OCI-LY7 (cell line): ENCODE data around the gene COP1. TPM values are rescaled to one million over a fixed set of nuclear protein-coding genes. Genes with fewer than 3 reads are reported as not detected.
"Not testable (repeated sequence)": the region's sequence is repeated elsewhere in the genome, so short reads cannot be mapped to it uniquely, and the experiment has no call there.

Experiments
- BruUV-seq: library from RNA; stranded (reverse); fragments of 400-500 nt; replicated peaks from 2 replicates; lab custom pipeline; 2021; lab: Mats Ljungman, UMichigan
- CTCF ChIA-PET: fragments of 300-600 bp; sonication (Branson Sonifier 250); formaldehyde crosslinking; loops from one replicate; lab custom pipeline; 2022; ENCODE audit warnings: antibody characterized with exemption; ENCODE audit not compliant: unreplicated experiment; lab: Charles Lee
- POLR2A ChIA-PET: fragments of 300-600 bp; sonication (Branson Sonifier 250); formaldehyde crosslinking; loops from one replicate; lab custom pipeline; 2022; ENCODE audit warnings: antibody characterized with exemption; lab: Charles Lee
- DNase-seq: peaks from one replicate; pipeline ENCODE4 v3.0.0-alpha.2; 2015; ENCODE audit warnings: low spot score
- H2AFZ ChIP-seq: fragments of 200-600 bp; sonication (generic), shearing (Covaris generic); 2 replicates; pipeline ENCODE4 v1.6.1; 2014; ENCODE audit warnings: mild to moderate bottlenecking, antibody characterized with exemption, low read length, moderate library complexity
- H3K27ac ChIP-seq: fragments of 200-600 bp; sonication (generic); 2 replicates; pipeline ENCODE4 v1.5.1; 2014; ENCODE audit warnings: mixed run types, low read depth, mild to moderate bottlenecking, moderate library complexity, low read length, inconsistent platforms; ENCODE audit not compliant: poor library complexity, severe bottlenecking
- H3K36me3 ChIP-seq: fragments of 200-600 bp; sonication (generic); 2 replicates; pipeline ENCODE4 v1.6.1; 2014; ENCODE audit warnings: mild to moderate bottlenecking, antibody characterized with exemption, low read length, moderate library complexity, mixed read lengths; ENCODE audit not compliant: insufficient read depth
- H3K4me1 ChIP-seq: fragments of 200-600 bp; sonication (generic); 2 replicates; pipeline ENCODE4 v1.5.1; 2014; ENCODE audit warnings: mild to moderate bottlenecking, low read length; ENCODE audit not compliant: insufficient read depth, poor library complexity, severe bottlenecking
- H3K4me2 ChIP-seq: fragments of 200-600 bp; sonication (generic); 2 replicates; pipeline ENCODE4 v1.6.1; 2014; ENCODE audit warnings: mild to moderate bottlenecking, low read length
- H3K4me3 ChIP-seq: fragments of 200-600 bp; sonication (generic); 2 replicates; pipeline ENCODE4 v1.5.1; 2014; ENCODE audit warnings: mild to moderate bottlenecking, low read depth, low read length; ENCODE audit not compliant: poor library complexity, severe bottlenecking
- H3K79me2 ChIP-seq: fragments of 200-600 bp; sonication (generic); 2 replicates; pipeline ENCODE4 v1.6.1; 2016; ENCODE audit warnings: low read depth, mild to moderate bottlenecking, low read length, moderate library complexity, mixed read lengths; ENCODE audit not compliant: insufficient read depth
- H3K9me2 ChIP-seq: fragments of 200-600 bp; sonication (generic); 2 replicates; pipeline ENCODE4 v1.6.1; 2016; ENCODE audit warnings: mild to moderate bottlenecking, low read length, mixed read lengths; ENCODE audit not compliant: insufficient read depth
- H3K9me3 ChIP-seq: fragments of 200-600 bp; sonication (generic); 2 replicates; pipeline ENCODE4 v1.6.1; 2014; ENCODE audit warnings: mild to moderate bottlenecking, mixed run types, low read length, mixed read lengths
- H4K20me1 ChIP-seq: fragments of 200-600 bp; sonication (generic); 2 replicates; pipeline ENCODE4 v1.6.1; 2014; ENCODE audit warnings: mild to moderate bottlenecking, antibody characterized with exemption, low read length, moderate library complexity, mixed read lengths; ENCODE audit not compliant: insufficient read depth
- EZH2phosphoT487 ChIP-seq: fragments of 200-600 bp; sonication (generic); IDR thresholded peaks from 2 replicates; pipeline ENCODE4 v1.6.1; 2018; ENCODE audit warnings: low read depth, borderline replicate concordance, mild to moderate bottlenecking, mixed run types, antibody characterized with exemption, low read length, moderate library complexity, mixed read lengths
- intact Hi-C: fragments of 100-400 bp; cut with micrococcal nuclease; formaldehyde crosslinking; loops from one replicate; pipeline ENCODE4 v1.10.0; 2022; ENCODE audit not compliant: unreplicated experiment
- total RNA-seq, 2 experiments: library from RNA; depleted of rRNA in 1 of 2; stranded (reverse); fragments of >200 nt in 1 of 2; shearing (Covaris generic) in 1 of 2; gene quantifications; 2 replicates each; pipeline ENCODE4 v1.2.3, GENCODE V29; 2014 to 2022
- TF ChIP-seq, protein P1 (sequence below): fragments of 200-600 bp; sonication (generic); conservative IDR thresholded peaks from 2 replicates; pipeline ENCODE4 v1.5.1; 2014; ENCODE audit warnings: mild to moderate bottlenecking, antibody characterized with exemption, low read length, moderate library complexity, mixed read lengths

The COP1 gene
- total RNA-seq, 2 experiments from 2014 or later = 75.2 to 76.9 TPM

DNA sequence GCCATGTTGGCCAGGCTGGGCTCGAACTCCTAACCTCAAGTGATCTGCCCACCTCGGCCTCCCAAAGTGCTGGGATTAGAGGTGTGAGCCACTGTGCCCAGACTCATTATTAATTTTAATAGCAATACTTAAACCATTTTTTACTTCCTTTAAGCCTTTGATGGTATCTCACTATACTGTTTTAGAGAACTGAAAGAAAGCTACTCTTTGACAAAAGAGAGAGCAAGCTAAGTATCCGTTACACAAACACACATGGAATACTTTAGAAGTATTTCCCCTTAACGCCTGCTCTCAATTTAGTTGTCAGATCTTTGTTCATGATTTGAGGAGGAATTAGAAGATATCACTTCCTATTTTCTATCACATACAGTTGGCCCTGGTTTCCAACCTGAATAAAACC, 189.4 kb downstream of the COP1 start:
- intact Hi-C loops = no loop called here
- BruUV-seq = no TSS peak
- peaks cover 14% of the 10 kb centered on the region for H3K4me1 ChIP-seq
- peak overlapping the region; percentile 30 for H3K4me2 ChIP-seq
- no peaks in the 10 kb centered on the region for H3K9me2 ChIP-seq
- no peak overlapping the region for H3K4me3 ChIP-seq
- H3K27ac ChIP-seq = peak overlapping the region; percentile 57
- ChIA-PET CTCF (no interaction called here), POLR2A (interaction anchor here (0.6 to 0.9 kb wide), 2 partner anchors 9 to 36 kb away, joined by 3 read pairs; no protein-coding TSS in a partner anchor)
- peak; percentile 29 for DNase-seq
- H4K20me1 ChIP-seq = no peaks in the 10 kb centered on the region
- H3K79me2 ChIP-seq = no peaks in the 10 kb centered on the region
- TF ChIP-seq EZH2phosphoT487 = no peak
- TF ChIP-seq, protein P1, sequence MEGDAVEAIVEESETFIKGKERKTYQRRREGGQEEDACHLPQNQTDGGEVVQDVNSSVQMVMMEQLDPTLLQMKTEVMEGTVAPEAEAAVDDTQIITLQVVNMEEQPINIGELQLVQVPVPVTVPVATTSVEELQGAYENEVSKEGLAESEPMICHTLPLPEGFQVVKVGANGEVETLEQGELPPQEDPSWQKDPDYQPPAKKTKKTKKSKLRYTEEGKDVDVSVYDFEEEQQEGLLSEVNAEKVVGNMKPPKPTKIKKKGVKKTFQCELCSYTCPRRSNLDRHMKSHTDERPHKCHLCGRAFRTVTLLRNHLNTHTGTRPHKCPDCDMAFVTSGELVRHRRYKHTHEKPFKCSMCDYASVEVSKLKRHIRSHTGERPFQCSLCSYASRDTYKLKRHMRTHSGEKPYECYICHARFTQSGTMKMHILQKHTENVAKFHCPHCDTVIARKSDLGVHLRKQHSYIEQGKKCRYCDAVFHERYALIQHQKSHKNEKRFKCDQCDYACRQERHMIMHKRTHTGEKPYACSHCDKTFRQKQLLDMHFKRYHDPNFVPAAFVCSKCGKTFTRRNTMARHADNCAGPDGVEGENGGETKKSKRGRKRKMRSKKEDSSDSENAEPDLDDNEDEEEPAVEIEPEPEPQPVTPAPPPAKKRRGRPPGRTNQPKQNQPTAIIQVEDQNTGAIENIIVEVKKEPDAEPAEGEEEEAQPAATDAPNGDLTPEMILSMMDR = no peak
- H3K9me3 ChIP-seq = no peaks in the 10 kb centered on the region
- H3K36me3 ChIP-seq = peaks cover 44% of the 10 kb centered on the region
- H2AFZ ChIP-seq = no peak overlapping the region

DNA sequence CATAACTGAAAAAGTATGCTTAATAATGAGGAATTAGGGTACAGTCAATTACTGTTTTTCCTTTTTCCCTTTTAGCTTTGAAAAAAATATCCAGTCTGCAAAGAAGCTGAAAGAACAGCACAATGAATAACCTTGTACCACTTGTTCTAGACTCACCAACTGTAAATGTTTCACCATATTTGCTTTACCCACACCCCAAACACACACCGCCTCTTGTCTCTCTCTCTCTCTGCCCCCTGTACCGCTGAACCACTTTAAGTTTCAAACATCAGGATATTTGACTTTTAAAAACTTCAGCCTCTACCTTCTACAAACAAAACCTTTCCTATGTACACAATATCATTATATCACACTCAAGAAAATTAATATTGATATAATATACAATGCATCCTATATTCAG, 197.1 kb downstream of the COP1 start:
- no TSS peak for BruUV-seq
- intact Hi-C loops = no loop called here
- POLR2A ChIA-PET = interaction anchor here (1.0 kb wide), 1 partner anchor 17 kb away, joined by 3 read pairs; no protein-coding TSS in a partner anchor

GRCh38 chr1:176007756-176008389, 199.2 kb downstream of the COP1 start:
- H3K79me2 ChIP-seq, H3K4me1 ChIP-seq, H3K9me2 ChIP-seq, CTCF ChIA-PET, H3K27ac ChIP-seq, POLR2A ChIA-PET, H3K4me3 ChIP-seq, H2AFZ ChIP-seq, intact Hi-C loops, BruUV-seq, DNase-seq, H3K9me3 ChIP-seq, H3K4me2 ChIP-seq, H4K20me1 ChIP-seq: not testable (repeated sequence)
- peaks cover 27% of the 10 kb centered on the region for H3K36me3 ChIP-seq

More for the DNA sequence above, 197.1 kb downstream of the COP1 start:
- Histone ChIP-seq H3K9me3 (no peaks in the 10 kb centered on the region), H4K20me1 (no peaks in the 10 kb centered on the region), H2AFZ (no peak overlapping the region), H3K4me3 (no peak overlapping the region), H3K4me2 (no peak overlapping the region), H3K79me2 (no peaks in the 10 kb centered on the region), H3K36me3 (peaks cover 29% of the 10 kb centered on the region), H3K4me1 (no peaks in the 10 kb centered on the region), H3K9me2 (no peaks in the 10 kb centered on the region), H3K27ac (no peak overlapping the region)
- DNase-seq = no peak
- no peak for TF ChIP-seq EZH2phosphoT487
- TF ChIP-seq, protein P1 = no peak
- CTCF ChIA-PET = no interaction called here

DNA sequence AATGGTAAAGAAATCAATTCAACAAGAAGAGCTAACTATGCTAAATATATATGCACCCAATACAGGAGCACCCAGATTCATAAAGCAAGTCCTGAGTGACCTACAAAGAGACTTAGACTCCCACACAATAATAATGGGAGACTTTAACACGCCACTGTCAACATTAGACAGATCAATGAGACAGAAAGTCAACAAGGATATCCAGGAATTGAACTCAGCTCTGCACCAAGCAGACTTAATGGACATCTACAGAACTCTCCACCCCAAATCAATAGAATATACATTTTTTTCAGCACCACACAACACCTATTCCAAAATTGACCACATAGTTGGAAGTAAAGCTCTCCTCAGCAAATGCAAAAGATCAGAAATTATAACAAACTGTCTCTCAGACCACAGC, 212.4 kb downstream of the COP1 start:
- intact Hi-C loops, H4K20me1 ChIP-seq: not testable (repeated sequence)

GRCh38 chr1:175992825-175993224, 214.3 kb downstream of the COP1 start:
- H3K79me2 ChIP-seq, H2AFZ ChIP-seq, intact Hi-C loops, H4K20me1 ChIP-seq, H3K4me3 ChIP-seq, POLR2A ChIA-PET, H3K27ac ChIP-seq, CTCF ChIA-PET, H3K9me2 ChIP-seq, BruUV-seq, H3K4me2 ChIP-seq, H3K9me3 ChIP-seq, H3K4me1 ChIP-seq, DNase-seq: not testable (repeated sequence)
- H3K36me3 ChIP-seq = peaks cover 16% of the 10 kb centered on the region

More for the DNA sequence above, 212.4 kb downstream of the COP1 start:
- H3K9me2 ChIP-seq, H3K36me3 ChIP-seq, H3K79me2 ChIP-seq, DNase-seq, H3K9me3 ChIP-seq, POLR2A ChIA-PET, H3K4me1 ChIP-seq, H3K27ac ChIP-seq, H3K4me2 ChIP-seq, H2AFZ ChIP-seq, BruUV-seq, H3K4me3 ChIP-seq, CTCF ChIA-PET: not testable (repeated sequence)
